GM21515 (cell line): Measurements from ENCODE around the gene FHOD3.

Experiments
- ATAC-seq: cut with Tn5 transposase; IDR thresholded peaks from one replicate; pipeline ENCODE4 v1.9.1; 2021; ENCODE audit not compliant: unreplicated experiment

Gene FHOD3

DNA sequence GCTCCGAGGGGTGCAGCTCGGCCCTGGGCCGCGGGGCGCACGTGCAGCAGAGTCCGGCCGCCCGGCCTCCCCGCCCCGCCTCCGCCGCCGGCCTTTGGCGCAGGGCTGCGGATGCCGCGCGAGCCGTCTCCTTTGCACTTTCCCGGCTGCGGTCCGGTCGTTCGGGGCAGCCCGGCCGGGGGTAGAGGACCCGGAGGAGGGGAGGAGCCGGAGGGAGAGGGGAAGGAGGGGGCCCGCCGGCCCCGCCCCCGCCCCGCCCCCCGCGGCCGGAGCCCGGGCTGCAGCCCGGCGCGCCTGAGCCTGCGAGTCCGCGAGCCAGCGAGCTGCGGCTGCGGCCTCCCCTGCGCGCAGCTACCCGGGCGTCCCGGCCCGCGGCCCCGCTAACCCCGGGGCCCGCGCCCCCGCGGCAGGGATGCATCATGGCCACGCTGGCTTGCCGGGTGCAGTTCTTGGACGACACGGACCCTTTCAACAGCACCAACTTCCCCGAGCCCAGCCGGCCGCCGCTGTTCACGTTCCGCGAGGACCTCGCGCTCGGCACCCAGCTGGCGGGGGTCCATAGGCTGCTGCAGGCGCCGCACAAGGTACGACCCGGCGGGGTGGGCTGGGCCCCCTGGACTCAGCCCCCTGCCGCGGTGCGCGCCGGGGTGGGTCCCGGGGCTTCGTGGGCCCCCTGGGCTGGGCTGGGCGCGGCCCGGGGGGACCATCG, at the start of gene FHOD3:
TSS of gene FHOD3 (plus strand) at position 297 of the 709 bp plus-strand sequence. CDS start at position 420, 123 bp downstream.
- ATAC-seq, result peak; percentile 66

DNA sequence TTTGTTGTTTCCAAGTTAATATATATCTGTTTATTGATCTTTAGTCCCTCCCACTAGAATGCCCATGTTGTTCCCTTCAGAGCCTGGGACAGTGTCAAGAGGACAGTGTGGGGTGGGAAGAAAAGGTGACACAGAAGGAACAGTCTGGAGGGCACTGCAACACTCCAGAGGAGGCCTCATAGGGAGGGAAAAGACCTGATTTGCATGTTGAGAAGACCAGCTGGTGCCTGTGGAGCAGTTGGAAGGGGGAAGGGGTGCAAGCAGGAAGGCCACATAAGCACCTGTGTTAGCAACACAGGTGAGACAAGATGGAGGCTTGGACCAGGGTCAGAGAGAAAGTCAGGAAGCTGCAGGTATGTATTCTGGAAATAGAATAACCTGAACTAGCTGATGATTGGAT, 48.1 kb upstream of the FHOD3 start:
- ATAC-seq, result no peak

DNA sequence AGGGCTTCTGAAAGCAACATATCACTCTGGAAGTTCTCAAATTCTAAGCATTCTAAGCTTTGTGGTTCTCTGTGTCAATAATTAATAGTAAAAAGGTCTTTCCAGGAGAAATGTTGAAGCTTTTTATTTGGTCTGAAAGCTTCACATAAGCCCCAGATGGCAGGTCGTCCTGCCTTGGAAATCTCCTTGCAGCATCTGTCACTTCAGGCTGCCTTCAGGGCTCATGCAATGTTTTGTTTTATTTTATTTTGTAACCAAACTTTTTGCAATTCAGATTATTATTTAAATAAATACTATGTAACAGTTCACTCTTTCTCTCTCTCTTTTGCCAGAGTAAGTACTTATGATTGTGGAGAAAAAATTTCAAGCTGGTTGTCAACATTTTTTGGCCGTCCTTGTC, 46.7 kb upstream of the FHOD3 start:
- ATAC-seq, result no peak

DNA sequence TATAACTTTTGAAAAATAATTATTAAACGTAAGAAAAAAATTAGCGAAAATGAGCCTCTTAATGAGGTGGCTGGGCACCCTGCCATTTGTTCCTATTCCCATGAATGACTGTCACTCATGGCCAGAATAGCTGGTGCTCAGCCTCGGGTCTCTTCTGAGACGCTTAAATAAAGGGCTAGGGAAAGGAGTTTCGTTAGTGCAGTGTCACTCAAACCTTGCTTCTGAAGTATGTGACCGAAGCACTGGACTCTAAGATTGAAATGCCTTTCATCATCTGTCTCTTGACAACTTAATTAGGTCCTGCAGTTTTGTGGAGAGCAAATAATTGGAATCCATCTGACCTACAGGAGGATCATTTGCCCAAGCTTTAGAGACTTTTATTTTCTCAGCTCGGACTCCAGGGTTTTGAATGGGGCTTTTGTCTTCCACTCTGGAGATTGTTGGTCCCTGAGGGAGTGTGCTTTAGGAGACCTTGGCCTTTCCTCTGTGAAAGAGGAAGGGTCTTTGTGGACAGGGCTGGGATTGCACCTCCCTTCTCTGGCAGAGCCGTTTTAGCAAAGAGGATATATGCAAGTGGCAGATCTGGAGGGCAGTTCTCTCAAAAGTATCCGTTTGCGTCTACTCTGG, 42.3 kb upstream of the FHOD3 start:
- ATAC-seq, result no peak

DNA sequence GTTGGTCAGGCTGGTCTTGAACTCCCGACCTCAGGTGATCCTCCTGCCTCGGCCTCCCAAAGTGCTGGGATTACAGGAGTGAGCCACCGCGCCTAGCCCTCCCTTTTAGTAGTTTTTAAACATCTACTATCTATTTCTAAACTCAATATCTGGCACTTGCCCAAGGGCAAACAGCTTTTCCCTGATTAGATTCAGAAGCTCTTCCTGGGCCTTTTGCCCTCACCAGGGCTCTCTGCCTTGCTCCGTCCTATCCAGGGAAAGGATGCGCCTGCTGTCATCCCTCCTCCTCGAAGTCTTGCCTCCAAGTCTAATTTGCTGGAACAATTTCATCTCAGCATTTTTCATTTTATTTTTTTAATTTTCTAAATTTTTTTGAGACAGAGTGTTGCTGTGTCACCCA, 41.4 kb upstream of the FHOD3 start:
- no peak for ATAC-seq

DNA sequence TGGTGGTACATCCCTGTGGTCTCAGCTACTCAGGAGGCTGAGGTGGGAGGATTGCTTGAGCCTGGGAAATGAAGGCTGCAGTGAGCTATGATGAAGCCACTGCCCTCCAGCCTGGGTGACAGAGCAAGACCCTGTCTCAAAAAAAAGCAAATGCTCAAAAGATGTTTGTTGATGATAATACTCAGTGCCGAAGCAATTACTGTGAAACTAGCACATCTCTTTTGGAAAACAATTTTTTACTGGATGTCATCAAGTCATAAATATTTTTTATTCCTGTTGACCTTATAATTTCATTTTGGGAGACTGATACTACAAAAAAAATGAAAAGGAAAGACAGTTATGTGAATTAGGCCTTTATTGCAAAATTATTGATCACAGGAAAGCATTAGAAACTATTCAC, 34.5 kb upstream of the FHOD3 start:
- ATAC-seq, result no peak

DNA sequence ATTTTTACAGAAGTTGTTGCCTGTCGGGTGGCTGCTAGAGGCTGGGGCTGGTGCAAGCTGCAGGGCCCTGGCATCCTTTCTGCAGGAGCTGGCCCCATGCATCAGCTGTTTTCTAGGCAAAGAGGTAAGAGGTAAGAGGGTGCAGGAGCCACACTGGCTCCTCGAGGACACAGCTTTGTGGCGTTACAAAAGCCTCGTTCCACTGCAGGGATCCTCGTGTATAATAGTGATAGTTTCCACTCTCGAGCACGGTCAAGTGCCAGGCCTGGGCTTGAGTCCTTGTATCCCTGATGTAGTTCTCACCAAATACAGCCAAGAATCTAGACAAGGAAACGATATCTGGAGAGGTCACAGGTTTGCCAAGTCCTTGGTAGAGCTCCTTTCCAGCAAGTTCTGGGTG, 33.2 kb upstream of the FHOD3 start:
- ATAC-seq, result no peak

DNA sequence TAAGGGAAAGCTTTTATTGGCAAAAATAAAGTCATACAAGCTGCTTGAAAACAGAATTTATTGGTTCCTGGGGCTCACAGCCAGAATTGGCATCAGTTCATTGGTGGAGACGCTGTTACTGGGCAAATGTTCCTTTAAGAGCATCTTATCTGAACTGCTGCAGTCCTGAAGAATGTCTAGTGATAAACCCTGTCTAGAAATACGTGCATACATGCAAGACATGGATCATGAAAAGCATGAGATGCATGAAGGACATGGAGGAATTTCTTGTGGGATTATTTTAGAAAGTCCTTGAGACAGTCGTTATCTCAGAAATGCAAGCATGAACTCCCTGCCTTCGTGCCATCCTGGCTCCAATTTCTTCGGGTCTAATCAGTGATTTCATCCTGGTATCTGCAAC, 32.5 kb upstream of the FHOD3 start:
- ATAC-seq, result no peak

DNA sequence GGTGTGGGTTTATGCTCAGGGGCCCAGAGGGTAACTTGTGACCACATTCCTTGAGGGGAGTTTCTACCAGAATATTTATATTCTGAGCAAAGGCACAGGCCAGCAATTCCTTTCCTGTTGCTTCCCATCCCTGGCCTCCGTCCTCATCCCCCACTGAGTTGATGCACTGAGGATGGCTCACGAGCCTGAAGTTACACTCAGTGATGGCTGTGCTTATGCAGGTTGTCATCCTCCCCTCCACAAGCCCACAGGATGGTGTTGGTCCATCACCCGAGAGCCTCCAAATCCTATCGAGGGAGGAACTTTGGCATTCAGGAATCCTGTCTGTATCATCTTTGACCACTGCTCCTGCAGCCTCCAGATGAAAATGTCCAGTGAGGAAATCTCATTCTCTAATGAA, 28.4 kb upstream of the FHOD3 start:
- ATAC-seq, result no peak

DNA sequence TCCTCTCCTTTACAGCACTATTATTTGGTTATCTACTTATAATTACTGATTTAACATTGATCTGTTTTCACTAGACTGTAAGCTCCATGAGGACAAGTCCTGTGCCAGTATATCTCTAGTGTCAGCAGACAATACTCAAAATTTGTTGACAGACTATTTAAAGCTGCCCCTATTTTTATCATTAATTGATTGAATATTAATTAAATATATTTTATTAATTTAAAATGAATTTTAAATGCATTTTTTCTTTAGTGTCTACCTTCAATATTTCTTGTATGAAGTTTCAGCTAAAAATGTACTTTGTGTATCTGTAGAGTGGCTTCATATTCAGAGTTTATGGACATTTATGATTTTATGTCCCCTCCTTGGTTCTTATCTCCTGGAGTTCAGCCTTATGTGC, 26.4 kb upstream of the FHOD3 start:
- ATAC-seq, result no peak

DNA sequence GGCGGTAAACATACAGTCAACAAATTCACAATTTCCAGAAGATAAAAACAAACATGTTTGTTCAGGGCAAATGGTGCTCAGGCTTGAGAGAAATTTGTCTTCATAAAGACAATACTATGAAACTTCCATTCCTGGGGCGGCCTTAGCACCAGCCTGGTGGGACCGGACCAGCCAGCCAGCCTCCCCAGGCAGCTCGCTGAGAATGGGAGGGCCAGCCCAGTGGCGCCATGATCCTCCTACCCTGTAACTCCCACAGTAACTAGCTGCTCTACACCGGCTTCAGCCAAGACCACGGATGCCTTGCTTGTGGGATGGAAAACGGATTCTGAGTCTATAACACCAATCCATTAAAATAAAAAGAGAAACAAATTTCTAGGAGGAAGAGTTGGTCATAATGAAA, 24.2 kb upstream of the FHOD3 start:
- no peak for ATAC-seq

DNA sequence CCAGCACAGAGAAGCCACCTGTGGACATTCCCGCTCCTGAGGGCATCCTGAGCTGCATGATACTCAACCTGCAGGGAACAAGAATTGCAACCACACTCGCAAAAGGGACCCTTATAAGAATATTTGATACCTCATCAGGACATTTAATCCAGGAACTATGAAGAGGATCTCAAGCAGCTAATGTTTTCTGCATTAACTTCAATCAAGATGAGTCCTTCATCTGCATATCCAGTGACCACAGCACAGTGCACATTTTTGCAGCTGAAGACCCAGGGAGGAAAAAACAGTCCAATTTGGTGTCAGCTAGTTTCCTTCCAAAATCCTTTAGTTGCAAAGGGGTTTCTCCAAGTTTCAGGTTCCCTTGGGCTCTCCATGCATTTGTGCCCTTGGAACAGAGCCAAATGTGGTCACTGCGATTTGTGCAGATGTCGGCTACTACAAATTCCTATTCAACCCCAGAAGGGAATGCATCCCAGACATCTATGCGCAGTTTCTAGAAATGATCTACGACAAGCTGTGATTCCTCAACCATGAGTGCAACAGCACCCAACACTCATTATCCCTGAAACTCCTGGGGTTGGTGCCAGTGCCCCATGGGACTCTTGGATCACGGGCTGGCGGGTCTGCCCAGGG, 23.3 kb upstream of the FHOD3 start:
- ATAC-seq, result no peak

DNA sequence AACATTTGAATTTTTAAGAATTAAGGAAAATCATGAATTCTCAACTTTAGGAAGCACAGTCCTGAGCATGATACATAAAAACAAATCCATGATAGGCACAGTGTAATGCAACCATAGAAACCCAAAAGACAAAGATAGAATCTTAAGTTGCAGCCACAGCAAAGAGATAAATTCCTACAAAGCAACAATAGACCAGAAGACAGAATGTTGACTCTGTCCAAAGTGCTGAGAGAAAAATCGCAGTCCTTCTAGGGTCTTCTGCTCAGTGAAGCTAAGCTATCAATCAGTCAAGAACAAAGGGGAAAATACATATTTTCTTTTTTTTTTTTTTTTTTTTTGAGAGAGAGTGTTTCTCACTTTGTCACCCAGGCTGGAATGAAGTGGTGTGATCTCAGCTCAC, 22.0 kb upstream of the FHOD3 start:
- ATAC-seq, result no peak

DNA sequence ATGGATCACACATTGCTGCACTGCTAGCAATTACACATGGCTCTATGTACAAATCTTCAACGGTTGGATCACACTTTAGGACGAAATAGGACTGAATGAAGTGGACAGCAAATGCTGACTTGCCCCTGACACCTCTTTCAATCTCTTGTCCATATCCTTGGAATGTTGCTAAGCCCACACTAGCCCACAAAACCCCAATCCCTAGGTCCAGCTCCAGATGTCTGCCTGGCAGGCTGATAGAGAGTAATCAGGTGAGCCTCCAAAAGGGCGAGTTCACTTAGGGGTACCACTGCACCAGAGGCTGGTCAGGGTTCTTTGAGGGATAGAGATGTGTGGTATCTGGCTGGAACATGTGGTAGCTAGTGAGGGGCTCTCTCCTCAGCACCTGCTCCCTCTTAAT, 18.5 kb upstream of the FHOD3 start:
- no peak for ATAC-seq

DNA sequence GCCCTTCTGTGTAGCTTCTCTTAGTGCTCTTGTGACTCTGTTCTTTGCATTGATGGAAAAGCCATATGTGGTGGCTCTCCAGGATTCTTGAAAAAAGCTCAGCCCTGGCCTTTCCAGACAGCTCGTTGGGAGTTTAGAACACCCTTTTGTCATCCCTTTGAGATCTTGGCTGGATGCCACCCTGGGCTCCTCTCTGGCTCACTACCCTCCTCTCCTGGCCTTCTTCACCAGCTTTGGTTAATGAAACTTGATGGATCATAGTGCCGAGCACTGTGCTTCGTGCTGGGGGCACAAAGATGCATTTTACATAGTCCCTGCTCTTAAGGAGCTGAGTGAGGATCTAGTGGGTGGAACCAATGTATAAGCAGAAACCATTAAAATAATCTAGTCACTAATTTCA, 15.6 kb upstream of the FHOD3 start:
- ATAC-seq, result no peak

DNA sequence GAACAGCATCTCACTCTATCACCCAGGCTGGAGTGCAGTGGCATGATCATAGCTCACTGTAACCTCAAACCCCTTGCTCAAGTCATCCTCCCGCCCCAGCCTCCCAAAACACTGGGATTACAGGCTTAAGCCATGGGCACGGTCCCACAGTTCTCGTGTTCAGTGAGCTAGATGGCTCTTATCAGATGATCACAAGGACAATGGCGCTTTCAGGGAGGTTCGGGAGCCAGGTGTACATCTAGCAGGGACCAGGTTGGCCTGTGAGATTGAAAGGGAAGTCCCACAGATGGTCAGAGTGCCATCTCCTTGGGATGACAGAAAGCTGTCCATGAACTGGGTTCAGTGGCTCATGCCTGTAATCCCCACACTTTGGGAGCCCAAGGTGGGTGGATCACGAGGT, 14.1 kb upstream of the FHOD3 start:
- no peak for ATAC-seq

DNA sequence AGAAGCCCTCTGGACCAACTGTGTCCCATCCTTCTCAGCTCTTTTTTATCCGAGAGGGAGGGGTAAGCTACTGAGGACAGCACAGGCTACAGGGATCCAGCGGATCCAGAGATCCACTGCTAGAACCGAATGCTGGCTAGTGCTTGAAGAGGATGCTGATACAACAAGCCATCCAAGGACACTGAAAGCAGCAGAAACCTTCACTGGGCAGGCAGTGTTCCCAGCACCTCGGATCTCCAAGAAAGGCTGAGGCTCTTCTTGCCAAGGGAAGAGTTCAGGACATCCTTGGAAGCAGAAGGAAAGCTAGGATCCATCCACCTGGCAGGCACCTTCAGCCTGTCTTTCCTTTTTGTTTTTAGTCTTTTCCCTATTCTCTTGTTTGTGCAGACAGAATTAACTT, 13.2 kb upstream of the FHOD3 start:
- no peak for ATAC-seq

DNA sequence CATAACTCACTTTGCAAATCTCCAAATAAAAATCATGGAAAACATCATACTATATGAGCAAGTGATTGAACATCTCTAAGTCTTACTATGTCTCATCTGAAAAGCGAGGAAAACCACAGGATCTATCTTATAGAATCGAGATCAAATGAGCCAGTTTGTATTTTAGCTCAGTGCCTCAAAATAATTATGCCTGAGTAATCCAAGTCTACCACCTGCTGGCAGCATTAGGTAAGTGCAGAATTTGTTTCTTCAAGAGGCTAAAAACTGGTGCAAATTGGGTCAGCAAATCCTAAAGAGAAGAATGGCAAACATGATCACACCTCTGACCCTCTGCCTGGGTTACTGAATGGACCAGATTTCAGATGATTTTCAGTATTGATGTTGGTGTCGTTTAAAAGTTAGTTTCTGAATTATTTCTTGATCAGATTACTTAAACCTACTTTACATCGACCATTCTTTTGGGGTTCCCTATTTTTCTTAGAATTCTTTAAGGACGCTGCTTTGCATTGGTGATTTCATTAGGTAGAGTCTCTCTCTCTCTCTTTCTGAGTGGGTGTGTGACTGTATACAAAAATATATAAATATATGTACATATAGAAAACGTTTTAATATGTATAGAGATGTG, 12.7 kb upstream of the FHOD3 start:
- no peak for ATAC-seq

DNA sequence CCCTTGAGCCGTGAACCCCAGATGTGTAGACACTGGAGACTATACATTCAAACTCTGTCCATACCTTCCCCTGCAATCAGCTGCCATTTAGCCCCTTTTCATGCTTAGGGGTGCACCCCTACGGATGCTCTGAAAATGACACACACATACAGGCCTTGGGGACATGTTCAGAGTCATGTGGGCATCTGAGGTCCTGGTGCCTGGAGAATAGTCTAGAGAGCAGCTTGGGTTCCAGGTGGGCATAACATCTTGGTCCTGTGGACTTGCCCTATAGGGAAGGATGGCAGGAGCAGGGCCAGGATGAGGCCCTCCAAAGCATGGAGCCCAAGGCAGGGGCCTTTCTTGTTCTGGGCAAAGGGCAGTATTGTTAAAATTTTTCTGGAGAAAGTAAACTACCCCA, 9.9 kb upstream of the FHOD3 start:
- no peak for ATAC-seq

DNA sequence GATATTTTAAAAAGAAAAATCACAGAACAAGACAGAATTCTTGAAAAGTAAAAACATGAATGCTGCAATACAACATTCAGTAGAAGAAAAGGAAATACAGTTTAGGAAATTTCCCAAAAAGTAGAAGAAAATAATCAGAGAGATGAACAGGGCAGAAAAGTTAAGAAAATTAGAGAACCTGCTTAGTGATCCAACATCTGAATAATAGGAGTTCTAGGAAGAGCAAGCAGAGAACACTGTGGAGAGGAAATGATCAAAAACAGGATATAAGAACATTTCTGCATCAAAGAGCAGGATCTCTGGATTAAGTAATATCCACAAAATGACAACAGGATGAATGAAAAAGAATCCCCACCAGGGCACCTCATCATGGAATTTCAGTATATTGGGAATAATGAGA, 8.8 kb upstream of the FHOD3 start:
- no peak for ATAC-seq

DNA sequence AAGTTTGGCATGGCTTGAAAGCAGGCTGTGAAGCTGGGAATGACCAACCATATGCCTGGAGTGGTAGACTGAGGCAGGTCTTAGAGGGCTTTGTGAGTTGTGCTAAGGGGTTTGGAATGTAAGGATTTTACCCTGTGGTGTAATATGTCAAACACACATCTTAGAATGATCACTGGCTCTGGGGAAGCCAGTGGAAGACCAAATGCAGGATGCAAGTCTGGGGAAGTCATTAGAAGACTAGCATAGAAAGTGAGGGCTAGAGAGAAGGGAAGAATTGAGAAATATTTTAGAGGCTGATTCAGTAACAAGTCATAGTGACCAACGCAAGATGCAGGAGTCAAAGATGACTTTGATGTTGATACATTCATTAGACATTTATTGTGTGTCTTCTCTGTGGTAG, 3.5 kb upstream of the FHOD3 start:
- ATAC-seq, result no peak

DNA sequence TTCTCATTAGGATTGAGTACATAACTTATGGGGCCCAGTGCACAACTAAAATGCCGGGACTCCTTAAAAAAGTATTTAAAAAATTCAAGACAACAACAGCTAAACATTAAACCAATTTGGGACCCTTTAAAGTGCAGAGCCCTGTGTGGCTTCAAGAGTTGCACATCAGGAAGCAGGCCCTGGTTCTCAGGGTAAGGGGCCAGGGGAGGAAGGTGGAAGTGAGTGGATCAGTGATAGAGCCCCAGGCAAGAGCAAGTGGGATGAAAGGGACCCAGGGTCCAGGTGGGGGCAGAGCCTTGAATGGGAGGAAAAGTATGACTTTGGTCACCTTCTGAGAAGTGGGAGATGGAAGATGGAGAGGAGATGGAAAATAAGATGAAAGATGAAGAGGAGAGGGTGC, 2.3 kb upstream of the FHOD3 start:
- ATAC-seq, result no peak
